Progenitor cell of endocrine pancreas (in vitro differentiated cells): Measurements from ENCODE around the gene PPP2R2D. TPM values are rescaled to one million over a fixed set of nuclear protein-coding genes. Genes with fewer than 3 reads are reported as not detected.
"Not testable (repeated sequence)": the region's sequence is repeated elsewhere in the genome, so short reads cannot be mapped to it uniquely, and the experiment has no call there.

ENCODE experiments used
- DNase-seq: peaks from one replicate; pipeline ENCODE4 v3.0.0; 2021; ENCODE audit warnings: low spot score; ENCODE audit not compliant: unreplicated experiment
- H3K27ac Mint-ChIP-seq: 2 replicates; pipeline ENCODE4 v1.8.0; 2021; ENCODE audit warnings: mild to moderate bottlenecking, moderate library complexity, mixed read lengths
- H3K27me3 Mint-ChIP-seq: 2 replicates; pipeline ENCODE4 v1.8.0; 2021; ENCODE audit warnings: mixed read lengths
- H3K36me3 Mint-ChIP-seq: 2 replicates; pipeline ENCODE4 v1.8.0; 2022; ENCODE audit warnings: mixed read lengths; ENCODE audit not compliant: insufficient read depth
- H3K4me1 Mint-ChIP-seq: 2 replicates; pipeline ENCODE4 v1.8.0; 2021; ENCODE audit warnings: low read depth, mixed read lengths
- H3K4me3 Mint-ChIP-seq: 2 replicates; pipeline ENCODE4 v1.8.0; 2021; ENCODE audit warnings: low read depth, mild to moderate bottlenecking, moderate library complexity, mixed read lengths
- H3K9me3 Mint-ChIP-seq: 2 replicates; pipeline ENCODE4 v1.8.0; 2021; ENCODE audit warnings: low read depth, mixed read lengths
- CTCF ChIP-seq: fragments of 200-600 bp; sonication (generic); IDR thresholded peaks from one replicate; pipeline ENCODE4 v1.5.0; 2021; ENCODE audit warnings: antibody characterized with exemption, mild to moderate bottlenecking; ENCODE audit not compliant: unreplicated experiment
- total RNA-seq: library from RNA; stranded (reverse); gene quantifications from 2 replicates; pipeline ENCODE4 v1.2.1, GENCODE V29; 2021

The PPP2R2D gene
- total RNA-seq, 1 donor from 2014 or later = 43.6 TPM

- Mint-ChIP-seq H3K27ac (no peak overlapping the region), H3K36me3 (peaks cover 1% of the 10 kb centered on the region), H3K4me1 (peaks cover 26% of the 10 kb centered on the region), H3K9me3 (peaks cover 4% of the 10 kb centered on the region), H3K4me3 (peak overlapping the region; percentile 64), H3K27me3 (peaks cover 16% of the 10 kb centered on the region)
- DNase-seq = no peak
- TF ChIP-seq CTCF = no peak
Measured at GRCh38 chr10:131982185-131982756, 81.5 kb downstream of the PPP2R2D start.

GRCh38 chr10:131982796-131983195 is 82.0 kb downstream of the PPP2R2D start:
- Mint-ChIP-seq H3K9me3 (peaks cover 4% of the 10 kb centered on the region), H3K27me3 (peaks cover 16% of the 10 kb centered on the region), H3K4me1 (peaks cover 21% of the 10 kb centered on the region), H3K27ac (no peak overlapping the region), H3K4me3 (peak overlapping the region; percentile 65), H3K36me3 (peaks cover 1% of the 10 kb centered on the region)
- TF ChIP-seq CTCF = no peak
- no peak for DNase-seq

GRCh38 chr10:131983780-131984179 is 83.0 kb downstream of the PPP2R2D start:
- TF ChIP-seq CTCF = no peak
- Mint-ChIP-seq H3K4me3 (peak overlapping the region; percentile 65), H3K4me1 (peaks cover 13% of the 10 kb centered on the region), H3K27me3 (peaks cover 16% of the 10 kb centered on the region), H3K9me3 (peaks cover 4% of the 10 kb centered on the region), H3K36me3 (peaks cover 1% of the 10 kb centered on the region), H3K27ac (no peak overlapping the region)
- no peak for DNase-seq

GRCh38 chr10:131986851-131987250 is 86.0 kb downstream of the PPP2R2D start:
- not testable (repeated sequence) for H3K4me1 Mint-ChIP-seq, DNase-seq, H3K36me3 Mint-ChIP-seq, H3K4me3 Mint-ChIP-seq, H3K27ac Mint-ChIP-seq, H3K9me3 Mint-ChIP-seq
- H3K27me3 Mint-ChIP-seq = peaks cover 18% of the 10 kb centered on the region

- H3K4me1 Mint-ChIP-seq, H3K4me3 Mint-ChIP-seq, DNase-seq, H3K9me3 Mint-ChIP-seq, H3K36me3 Mint-ChIP-seq, H3K27ac Mint-ChIP-seq: not testable (repeated sequence)
- H3K27me3 Mint-ChIP-seq = peaks cover 19% of the 10 kb centered on the region
Measured at GRCh38 chr10:131987301-131987700, 86.5 kb downstream of the PPP2R2D start.

- not testable (repeated sequence) for H3K27ac Mint-ChIP-seq, DNase-seq, H3K9me3 Mint-ChIP-seq, H3K36me3 Mint-ChIP-seq, H3K4me1 Mint-ChIP-seq, H3K4me3 Mint-ChIP-seq
- peaks cover 21% of the 10 kb centered on the region for H3K27me3 Mint-ChIP-seq
Measured at GRCh38 chr10:131987786-131988185, 87.0 kb downstream of the PPP2R2D start.

GRCh38 chr10:131991726-131992125 is 90.9 kb downstream of the PPP2R2D start:
- H3K27ac Mint-ChIP-seq = no peak overlapping the region
- no peaks in the 10 kb centered on the region for H3K36me3 Mint-ChIP-seq
- H3K27me3 Mint-ChIP-seq = peaks cover 12% of the 10 kb centered on the region
- no peaks in the 10 kb centered on the region for H3K9me3 Mint-ChIP-seq
- no peak for DNase-seq
- no peak overlapping the region for H3K4me3 Mint-ChIP-seq
- H3K4me1 Mint-ChIP-seq = peaks cover under 1% of the 10 kb centered on the region
- no peak for TF ChIP-seq CTCF
